GM06990 (cell line): Measurements from ENCODE around the gene HEMGN.

Experiments
- DNase-seq: peaks from one replicate; pipeline ENCODE4 v3.0.0-alpha.2; 2011; ENCODE audit not compliant: insufficient read length; ENCODE audit errors: extremely low read depth
- H3K27me3 ChIP-seq: replicated peaks from 2 replicates; pipeline ENCODE4 v1.6.0; 2011; ENCODE audit warnings: low read length; ENCODE audit not compliant: control insufficient read depth, insufficient read depth
- H3K36me3 ChIP-seq: 2 replicates; pipeline ENCODE4 v1.5.1; 2011; ENCODE audit warnings: low read length; ENCODE audit not compliant: control insufficient read depth, insufficient read depth
- H3K4me3 ChIP-seq: replicated peaks from 2 replicates; pipeline ENCODE4 v1.5.1; 2011; ENCODE audit warnings: low read depth, mild to moderate bottlenecking, control low read depth, low read length
- TF ChIP-seq, protein P1 (sequence below): IDR thresholded peaks from 2 replicates; pipeline ENCODE4 v1.5.1; 2011; ENCODE audit warnings: low read length, control low read depth, mild to moderate bottlenecking, inconsistent platforms; ENCODE audit not compliant: insufficient read depth, poor library complexity, severe bottlenecking

HEMGN gene

DNA sequence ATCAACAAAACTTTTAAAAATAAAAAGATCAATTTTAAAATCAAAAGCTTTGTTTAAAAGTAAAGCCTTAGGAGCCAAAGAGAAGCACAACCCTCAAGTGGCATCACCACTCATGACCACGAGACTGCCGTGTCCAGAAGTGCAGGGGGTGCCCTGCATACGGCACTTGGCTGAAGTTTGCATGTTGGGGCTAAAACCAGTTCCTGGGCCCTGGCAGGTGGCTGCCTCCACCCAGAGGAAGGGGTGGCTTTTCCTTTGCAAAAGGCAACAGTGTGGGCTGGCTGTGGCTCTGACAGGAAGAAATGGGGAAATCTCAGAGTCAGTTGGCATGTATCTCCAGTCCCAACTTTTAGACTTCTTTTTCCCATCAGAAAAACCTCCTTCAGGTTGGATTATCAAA lies 30.9 kb downstream of the HEMGN start:
- peaks cover 14% of the 10 kb centered on the region for H3K36me3 ChIP-seq
- no peak overlapping the region for H3K4me3 ChIP-seq
- TF ChIP-seq, protein P1, sequence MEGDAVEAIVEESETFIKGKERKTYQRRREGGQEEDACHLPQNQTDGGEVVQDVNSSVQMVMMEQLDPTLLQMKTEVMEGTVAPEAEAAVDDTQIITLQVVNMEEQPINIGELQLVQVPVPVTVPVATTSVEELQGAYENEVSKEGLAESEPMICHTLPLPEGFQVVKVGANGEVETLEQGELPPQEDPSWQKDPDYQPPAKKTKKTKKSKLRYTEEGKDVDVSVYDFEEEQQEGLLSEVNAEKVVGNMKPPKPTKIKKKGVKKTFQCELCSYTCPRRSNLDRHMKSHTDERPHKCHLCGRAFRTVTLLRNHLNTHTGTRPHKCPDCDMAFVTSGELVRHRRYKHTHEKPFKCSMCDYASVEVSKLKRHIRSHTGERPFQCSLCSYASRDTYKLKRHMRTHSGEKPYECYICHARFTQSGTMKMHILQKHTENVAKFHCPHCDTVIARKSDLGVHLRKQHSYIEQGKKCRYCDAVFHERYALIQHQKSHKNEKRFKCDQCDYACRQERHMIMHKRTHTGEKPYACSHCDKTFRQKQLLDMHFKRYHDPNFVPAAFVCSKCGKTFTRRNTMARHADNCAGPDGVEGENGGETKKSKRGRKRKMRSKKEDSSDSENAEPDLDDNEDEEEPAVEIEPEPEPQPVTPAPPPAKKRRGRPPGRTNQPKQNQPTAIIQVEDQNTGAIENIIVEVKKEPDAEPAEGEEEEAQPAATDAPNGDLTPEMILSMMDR, result no peak
- H3K27me3 ChIP-seq, result no peaks in the 10 kb centered on the region
- DNase-seq, result no peak

DNA sequence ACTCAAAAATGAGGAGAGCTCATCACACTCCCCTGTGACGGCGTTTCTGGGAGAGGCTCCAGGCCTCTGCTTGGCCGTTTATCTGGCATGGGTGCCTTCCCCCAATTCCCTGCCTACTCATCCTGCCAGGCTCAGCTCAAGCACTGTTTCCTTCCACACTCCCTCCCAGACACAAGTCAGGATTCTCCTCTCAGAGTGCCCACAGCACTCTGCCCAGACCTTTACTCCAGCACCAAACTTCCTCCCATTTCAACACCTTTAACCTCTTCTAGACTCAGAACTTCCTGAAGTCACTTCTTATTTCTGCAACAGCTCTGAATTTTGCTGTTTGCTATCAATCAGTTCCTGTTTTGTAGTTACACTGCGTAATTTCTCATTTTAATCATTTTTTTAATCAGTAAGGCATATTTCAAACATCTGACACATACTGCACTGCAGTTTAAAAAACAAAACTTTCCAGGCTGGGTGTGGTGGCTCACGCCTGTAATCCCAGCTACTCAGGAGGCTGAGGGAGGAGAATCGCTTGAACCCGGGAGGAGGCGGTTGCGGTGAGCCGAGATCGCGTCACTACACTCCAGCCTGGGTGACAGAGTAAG lies 31.6 kb downstream of the HEMGN start:
- H3K4me3 ChIP-seq, result no peak overlapping the region
- no peak for DNase-seq
- peaks cover 14% of the 10 kb centered on the region for H3K36me3 ChIP-seq
- TF ChIP-seq, protein P1, result no peak
- H3K27me3 ChIP-seq, result no peaks in the 10 kb centered on the region

DNA sequence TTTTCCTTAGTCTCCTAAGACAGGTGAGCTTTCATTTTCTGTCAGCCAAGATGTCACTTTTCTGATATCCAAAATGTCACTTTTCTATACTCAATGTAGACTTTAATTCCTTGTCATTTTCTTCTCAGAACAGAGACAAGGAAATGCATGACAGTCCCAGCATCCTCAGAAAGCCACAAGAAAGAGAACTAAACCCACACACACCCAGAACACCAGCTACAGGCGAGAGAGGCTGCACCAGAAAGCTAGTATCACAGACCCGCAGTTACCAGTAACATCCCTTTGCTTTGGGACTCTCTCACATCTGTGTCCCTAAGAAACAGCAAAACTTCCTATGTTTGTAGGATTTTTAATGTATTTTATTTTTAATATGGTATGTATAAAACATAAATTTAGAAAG lies 32.7 kb downstream of the HEMGN start:
- Histone ChIP-seq H3K36me3 (peaks cover 9% of the 10 kb centered on the region), H3K27me3 (no peaks in the 10 kb centered on the region), H3K4me3 (no peak overlapping the region)
- DNase-seq, result no peak
- TF ChIP-seq, protein P1, result no peak

DNA sequence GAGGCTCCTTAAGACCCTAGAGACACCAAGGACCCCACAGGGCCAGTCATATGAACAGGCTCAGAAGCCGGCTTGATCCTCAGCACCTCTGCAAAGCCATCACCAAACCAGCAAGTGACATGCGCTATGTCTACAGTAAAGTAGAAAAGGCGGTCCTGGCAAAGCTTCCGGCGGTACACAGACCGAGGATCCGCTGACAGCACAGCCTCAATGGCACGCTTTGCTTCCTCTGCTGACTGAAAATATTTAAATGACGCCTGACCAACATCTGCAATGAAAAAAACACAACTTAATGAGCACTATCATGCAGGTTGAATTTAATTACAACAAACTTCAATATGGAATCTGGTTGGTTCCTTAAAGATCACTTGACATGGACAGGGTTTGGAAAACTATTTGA lies 33.2 kb downstream of the HEMGN start:
- Histone ChIP-seq H3K4me3 (no peak overlapping the region), H3K27me3 (no peaks in the 10 kb centered on the region), H3K36me3 (peaks cover 6% of the 10 kb centered on the region)
- no peak for DNase-seq
- TF ChIP-seq, protein P1, result no peak

DNA sequence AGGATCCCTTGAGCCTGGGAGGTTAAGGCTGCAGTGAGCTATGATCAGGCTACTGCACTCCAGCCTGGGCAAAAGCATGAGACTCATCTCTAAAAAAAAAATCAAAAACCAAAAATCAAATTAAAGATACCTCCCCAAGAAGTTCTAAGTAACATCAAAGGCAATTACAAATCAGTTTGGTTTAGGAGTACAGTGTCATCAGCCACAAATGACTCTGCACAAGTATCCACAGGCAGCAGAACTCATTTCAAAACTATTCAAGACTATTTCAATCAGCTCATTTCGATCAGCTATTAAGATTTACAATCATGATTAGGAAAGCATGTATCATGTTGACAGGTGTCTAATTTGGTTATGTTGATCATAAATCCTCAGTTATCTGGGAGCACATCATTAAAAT lies 34.8 kb downstream of the HEMGN start:
- Histone ChIP-seq H3K4me3 (no peak overlapping the region), H3K36me3 (peaks cover 4% of the 10 kb centered on the region), H3K27me3 (no peaks in the 10 kb centered on the region)
- TF ChIP-seq, protein P1, result no peak
- DNase-seq, result no peak
